Mesodermal cell (in vitro differentiated cells): Measurements from ENCODE around the gene LYPD3.

ENCODE experiments used
- H3K27ac ChIP-seq: 2 replicates; pipeline ENCODE4 v1.7.0; 2013; ENCODE audit warnings: mild to moderate bottlenecking, low read depth, low read length, moderate library complexity; ENCODE audit not compliant: severe bottlenecking
- H3K36me3 ChIP-seq: 2 replicates; pipeline ENCODE4 v1.7.1; 2013; ENCODE audit warnings: mild to moderate bottlenecking, low read length, moderate library complexity; ENCODE audit not compliant: control insufficient read depth, insufficient read depth
- H3K4me1 ChIP-seq: one replicate; pipeline ENCODE4 v1.7.1; 2013; ENCODE audit warnings: mild to moderate bottlenecking, low read length; ENCODE audit not compliant: insufficient read depth, control insufficient read depth, poor library complexity, severe bottlenecking
- H3K4me3 ChIP-seq: 2 replicates; pipeline ENCODE4 v1.7.0; 2013; ENCODE audit warnings: low read length, control low read depth, mild to moderate bottlenecking; ENCODE audit not compliant: insufficient read depth, poor library complexity, severe bottlenecking; ENCODE audit errors: extremely low read depth
- H3K9me3 ChIP-seq: 2 replicates; pipeline ENCODE4 v1.7.1; 2013; ENCODE audit warnings: mild to moderate bottlenecking, low read length, moderate library complexity; ENCODE audit not compliant: control insufficient read depth
- WGBS, 2 experiments: methylation state at CpG; one replicate each; pipeline ENCODE4 v1.1.5; 2013; ENCODE audit warnings: missing lambda C conversion rate in 2 of 2; ENCODE audit not compliant: insufficient coverage in 2 of 2; 5-methylcytosine and 5-hydroxymethylcytosine counted together

The LYPD3 gene

GRCh38 chr19:43486412-43486811, 21.0 kb upstream of the LYPD3 start:
- H3K4me1 ChIP-seq = no peaks in the 10 kb centered on the region
- H3K4me3 ChIP-seq = no peak overlapping the region
- H3K27ac ChIP-seq = no peak overlapping the region
- WGBS, 2 experiments = 88 to 94% methylated on average over 3 to 5 of the region's 7 CpGs
- no peaks in the 10 kb centered on the region for H3K36me3 ChIP-seq
- H3K9me3 ChIP-seq = no peaks in the 10 kb centered on the region

GRCh38 chr19:43485951-43486350, 20.5 kb upstream of the LYPD3 start:
- Histone ChIP-seq H3K36me3 (no peaks in the 10 kb centered on the region), H3K9me3 (no peaks in the 10 kb centered on the region), H3K27ac (no peak overlapping the region), H3K4me1 (no peaks in the 10 kb centered on the region), H3K4me3 (no peak overlapping the region)
- WGBS, 2 experiments = 88 to 89% methylated on average over 2 to 5 of the region's 6 CpGs

GRCh38 chr19:43483281-43483680, 17.9 kb upstream of the LYPD3 start:
- Histone ChIP-seq H3K4me1 (no peaks in the 10 kb centered on the region), H3K9me3 (no peaks in the 10 kb centered on the region), H3K4me3 (no peak overlapping the region), H3K27ac (no peak overlapping the region), H3K36me3 (no peaks in the 10 kb centered on the region)
- 96% methylated on average over 4 of the region's 6 CpGs; no CpG with 5 or more reads in 1 of the 2 experiments for WGBS, 2 experiments

GRCh38 chr19:43482193-43482592, 16.8 kb upstream of the LYPD3 start:
- no peak overlapping the region for H3K27ac ChIP-seq
- no peaks in the 10 kb centered on the region for H3K4me1 ChIP-seq
- no peaks in the 10 kb centered on the region for H3K36me3 ChIP-seq
- WGBS, 2 experiments = 74 to 88% methylated on average over 3 to 4 of the region's 4 CpGs
- no peaks in the 10 kb centered on the region for H3K9me3 ChIP-seq
- H3K4me3 ChIP-seq = no peak overlapping the region

- Histone ChIP-seq H3K27ac (no peak overlapping the region), H3K4me3 (no peak overlapping the region), H3K36me3 (no peaks in the 10 kb centered on the region), H3K9me3 (no peaks in the 10 kb centered on the region), H3K4me1 (no peaks in the 10 kb centered on the region)
- WGBS, 2 experiments = 87 to 88% methylated on average over 5 to 6 of the region's 6 CpGs
Measured at GRCh38 chr19:43481701-43482100, 16.3 kb upstream of the LYPD3 start.

GRCh38 chr19:43480574-43480973, 15.2 kb upstream of the LYPD3 start:
- Histone ChIP-seq H3K4me1 (no peaks in the 10 kb centered on the region), H3K9me3 (no peaks in the 10 kb centered on the region), H3K36me3 (no peaks in the 10 kb centered on the region), H3K27ac (no peak overlapping the region), H3K4me3 (no peak overlapping the region)
- 92 to 100% methylated on average over 3 of the region's 3 CpGs for WGBS, 2 experiments

- Histone ChIP-seq H3K36me3 (no peaks in the 10 kb centered on the region), H3K9me3 (no peaks in the 10 kb centered on the region), H3K27ac (no peak overlapping the region), H3K4me3 (no peak overlapping the region), H3K4me1 (no peaks in the 10 kb centered on the region)
- WGBS, 2 experiments = 83 to 96% methylated on average over 3 of the region's 4 CpGs
Measured at GRCh38 chr19:43479961-43480561, 14.7 kb upstream of the LYPD3 start.

- H3K4me1 ChIP-seq = no peaks in the 10 kb centered on the region
- H3K36me3 ChIP-seq = no peaks in the 10 kb centered on the region
- no peak overlapping the region for H3K4me3 ChIP-seq
- no peak overlapping the region for H3K27ac ChIP-seq
- no peaks in the 10 kb centered on the region for H3K9me3 ChIP-seq
- 90 to 94% methylated on average over 8 to 15 of the region's 15 CpGs for WGBS, 2 experiments
Measured at GRCh38 chr19:43479226-43479625, 13.8 kb upstream of the LYPD3 start.

GRCh38 chr19:43478323-43478722, 12.9 kb upstream of the LYPD3 start:
- Histone ChIP-seq H3K27ac (no peak overlapping the region), H3K4me1 (no peaks in the 10 kb centered on the region), H3K9me3 (no peaks in the 10 kb centered on the region), H3K36me3 (no peaks in the 10 kb centered on the region), H3K4me3 (no peak overlapping the region)
- 78% methylated on average over 1 of the region's 3 CpGs; no CpG with 5 or more reads in 1 of the 2 experiments for WGBS, 2 experiments

- Histone ChIP-seq H3K36me3 (no peaks in the 10 kb centered on the region), H3K4me1 (no peaks in the 10 kb centered on the region), H3K4me3 (no peak overlapping the region), H3K9me3 (no peaks in the 10 kb centered on the region), H3K27ac (no peak overlapping the region)
Measured at GRCh38 chr19:43476606-43477005, 11.2 kb upstream of the LYPD3 start.

- Histone ChIP-seq H3K9me3 (no peaks in the 10 kb centered on the region), H3K4me1 (peaks cover 3% of the 10 kb centered on the region), H3K27ac (peak overlapping the region; percentile 62), H3K36me3 (no peaks in the 10 kb centered on the region), H3K4me3 (peak overlapping the region; percentile 18)
- 9 to 13% methylated on average over 43 to 46 of the region's 46 CpGs for WGBS, 2 experiments
Measured at GRCh38 chr19:43474986-43475705, 9.7 kb upstream of the LYPD3 start.
